GM12878 (cell line): ENCODE data around the gene LPIN3. TPM values are rescaled to one million over a fixed set of nuclear protein-coding genes. Genes with fewer than 3 reads are reported as not detected.

Experiments used
- BHLHE40 ChIP-seq, 2 experiments: fragments of 450-650 bp in 1 of 2; IDR thresholded peaks; 2 replicates each; pipeline ENCODE4 v1.6.1; 2011 to 2017; ENCODE audit warnings: low read depth in 2 of 2, borderline replicate concordance in 1 of 2, improper control_type of control experiment in 1 of 2, low read length in 1 of 2, mild to moderate bottlenecking in 1 of 2
- JUND ChIP-seq: IDR thresholded peaks from 2 replicates; pipeline ENCODE4 v1.6.1; 2012; ENCODE audit warnings: low read depth, mild to moderate bottlenecking, low read length, improper control_type of control experiment, moderate library complexity
- NFXL1 ChIP-seq: fragments of 450-650 bp; IDR thresholded peaks from 2 replicates; pipeline ENCODE4 v1.6.1; 2017; ENCODE audit warnings: antibody characterized with exemption, mild to moderate bottlenecking, borderline replicate concordance
- polyA plus RNA-seq, 11 experiments: library from polyadenylated mRNA; depleted of rRNA in 4 of 11; unstranded in 6 of 11; stranded (reverse) in 5 of 11; fragments of >200 nt; fragmentation: Nextera tagmentation in 4 of 11; fragmentation: Illumina TruSeq in 1 of 11; extraction: Ambion mirVana in 4 of 11; extraction: Trizol in 1 of 11; gene quantifications; 1 replicate in 1 of 11; 2 replicates in 10 of 11; pipeline versions ENCODE4 v1.2.1 to v1.2.3, GENCODE V29; 2011 to 2016; ENCODE audit warnings: inconsistent platforms in 2 of 11, missing spikeins in 2 of 11, low read depth in 1 of 11
- total RNA-seq, 4 experiments: library from RNA; depleted of rRNA in 3 of 4; stranded (reverse); fragments of >200 nt in 3 of 4; fragmentation: Illumina TruSeq in 1 of 4; extraction: Trizol in 1 of 4; gene quantifications; 2 replicates each; pipeline versions ENCODE4 v1.2.1 to v1.2.3, GENCODE V29; 2013 to 2021

The LPIN3 gene
- total and polyA plus RNA-seq, 10 of the 15 experiments (the other 5 are each of a cell fraction or from before 2014, with no cell fraction given): 0.13 to 1.3 (median 0.51) TPM

- TF ChIP-seq JUND (no peak), BHLHE40 (IDR thresholded peaks at IDR 0.05; ENCODE audit: borderline replicate concordance in 1 of 2, low read depth in 2 of 2, low read length in 1 of 2) (no peak), NFXL1 (no peak)
Measured at GRCh38 chr20:41408986-41409385, 68.4 kb downstream of the LPIN3 start (continued).

Other genes with a start within 250 kb of the LPIN3 start
- gene PLCG1, start 203.3 kb upstream of the LPIN3 start, total RNA-seq (2014; rRNA removed): 48.4 and 55.4 TPM in 2 replicates
- 39.3 and 39.5 TPM in 2 replicates for gene PLCG1, start 203.3 kb upstream of the LPIN3 start, total RNA-seq (2014; rRNA removed; fragmentation: Illumina TruSeq; extraction: Trizol)
- 78.6 and 85.4 TPM in 2 replicates for gene PLCG1, start 203.3 kb upstream of the LPIN3 start, total RNA-seq (2021)
- 61.7 and 114 TPM in 2 replicates for gene PLCG1, start 203.3 kb upstream of the LPIN3 start, polyA plus RNA-seq (2011; rRNA removed)
- gene PLCG1, start 203.3 kb upstream of the LPIN3 start, polyA plus RNA-seq (2014; fragmentation: Illumina TruSeq; extraction: Trizol): 29.2 and 51.0 TPM in 2 replicates
- gene PLCG1, start 203.3 kb upstream of the LPIN3 start, polyA plus RNA-seq (2014; fragmentation: Nextera tagmentation; extraction: Ambion mirVana): 1 to 10 TPM; 2.6 to 3.0 TPM
- gene PLCG1, start 203.3 kb upstream of the LPIN3 start, polyA plus RNA-seq (2014; rRNA removed): 70.4 and 85.0 TPM in 2 replicates
- 10 to 100 TPM; 12.8 to 13.0 TPM for gene PLCG1, start 203.3 kb upstream of the LPIN3 start, polyA plus RNA-seq (2016; fragmentation: Nextera tagmentation; extraction: Ambion mirVana)
- gene ZHX3, start 23.1 kb upstream of the LPIN3 start, total RNA-seq (2014; rRNA removed): 4.6 and 5.7 TPM in 2 replicates
- 5.3 and 5.4 TPM in 2 replicates for gene ZHX3, start 23.1 kb upstream of the LPIN3 start, total RNA-seq (2014; rRNA removed; fragmentation: Illumina TruSeq; extraction: Trizol)
- gene ZHX3, start 23.1 kb upstream of the LPIN3 start, total RNA-seq (2021): 13.3 and 14.0 TPM in 2 replicates
- gene ZHX3, start 23.1 kb upstream of the LPIN3 start, polyA plus RNA-seq (2011; rRNA removed): 4.0 and 5.7 TPM in 2 replicates
- 7.2 and 9.3 TPM in 2 replicates for gene ZHX3, start 23.1 kb upstream of the LPIN3 start, polyA plus RNA-seq (2014; fragmentation: Illumina TruSeq; extraction: Trizol)
- 1 to 10 TPM; 1.3 to 1.4 TPM for gene ZHX3, start 23.1 kb upstream of the LPIN3 start, polyA plus RNA-seq (2014; fragmentation: Nextera tagmentation; extraction: Ambion mirVana)
- gene ZHX3, start 23.1 kb upstream of the LPIN3 start, polyA plus RNA-seq (2014; rRNA removed): 5.2 and 5.6 TPM in 2 replicates
- 1 to 10 TPM; 1.5 to 1.7 TPM for gene ZHX3, start 23.1 kb upstream of the LPIN3 start, polyA plus RNA-seq (2016; fragmentation: Nextera tagmentation; extraction: Ambion mirVana)
- gene EMILIN3, start 26.0 kb downstream of the LPIN3 start, total RNA-seq (2014; rRNA removed): not detected in 2 replicates
- gene EMILIN3, start 26.0 kb downstream of the LPIN3 start, total RNA-seq (2014; rRNA removed; fragmentation: Illumina TruSeq; extraction: Trizol): not detected in 2 replicates
- gene EMILIN3, start 26.0 kb downstream of the LPIN3 start, total RNA-seq (2021): not detected in 2 replicates
- not detected in 2 replicates for gene EMILIN3, start 26.0 kb downstream of the LPIN3 start, polyA plus RNA-seq (2011; rRNA removed)
- not detected in 2 replicates for gene EMILIN3, start 26.0 kb downstream of the LPIN3 start, polyA plus RNA-seq (2014; fragmentation: Illumina TruSeq; extraction: Trizol)
- gene EMILIN3, start 26.0 kb downstream of the LPIN3 start, polyA plus RNA-seq (2014; fragmentation: Nextera tagmentation; extraction: Ambion mirVana): not detected
- gene EMILIN3, start 26.0 kb downstream of the LPIN3 start, polyA plus RNA-seq (2014; rRNA removed): not detected in 2 replicates
- not detected for gene EMILIN3, start 26.0 kb downstream of the LPIN3 start, polyA plus RNA-seq (2016; fragmentation: Nextera tagmentation; extraction: Ambion mirVana)